ENCODE data around the gene SLC25A21. TPM values are rescaled to one million over a fixed set of nuclear protein-coding genes. Genes with fewer than 3 reads are reported as not detected.
A peak's percentile ranks its signal among the peaks of the same experiment; 100 is the strongest.

The SLC25A21 gene
- total RNA-seq, 2 donors from 2014 or later: 0.14 to 0.64 TPM

GRCh38 chr14:36672095-36672494, 500.3 kb downstream of the SLC25A21 start:
- ATAC-seq (no peak), DNase-seq (no peak)
- intact Hi-C loops (cut with DNase I, micrococcal nuclease): no loop called here

- no peak for ATAC-seq
- no peak for DNase-seq
- intact Hi-C loops (cut with DNase I, micrococcal nuclease): no loop called here
These were observed 501.3 kb downstream of the SLC25A21 start for GRCh38 chr14:36671149-36671548.

- ATAC-seq (no peak), DNase-seq (no peak)
- intact Hi-C loops (cut with DNase I, micrococcal nuclease): no loop called here
These were observed 504.7 kb downstream of the SLC25A21 start for GRCh38 chr14:36667679-36668078.

GRCh38 chr14:36666416-36667206, 505.8 kb downstream of the SLC25A21 start:
- DNase-seq (no peak), ATAC-seq (no peak)
- intact Hi-C loops (cut with DNase I, micrococcal nuclease): no loop called here

GRCh38 chr14:36665887-36666415, 506.5 kb downstream of the SLC25A21 start:
- no peak for ATAC-seq
- no peak for DNase-seq
- intact Hi-C loops (cut with DNase I, micrococcal nuclease): no loop called here

- no peak for ATAC-seq
- DNase-seq: no peak
- intact Hi-C loops (cut with DNase I, micrococcal nuclease): no loop called here
These were observed 507.8 kb downstream of the SLC25A21 start for GRCh38 chr14:36664322-36665193.

GRCh38 chr14:36663404-36664321, 508.7 kb downstream of the SLC25A21 start:
- DNase-seq (no peak), ATAC-seq (no peak)

GRCh38 chr14:36662543-36663403, 509.6 kb downstream of the SLC25A21 start:
- DNase-seq (no peak), ATAC-seq (peak; percentile 8)
- intact Hi-C loops (cut with DNase I, micrococcal nuclease): no loop called here

More at GRCh38 chr14:36663404-36664321, 508.7 kb downstream of the SLC25A21 start:
- intact Hi-C loops (cut with DNase I, micrococcal nuclease): no loop called here

GRCh38 chr14:36662258-36662542, 510.2 kb downstream of the SLC25A21 start:
- DNase-seq: no peak
- intact Hi-C loops (cut with DNase I, micrococcal nuclease): no loop called here
- no peak for ATAC-seq

GRCh38 chr14:36661506-36662257, 510.7 kb downstream of the SLC25A21 start, which contains the start of gene PAX9:
Gene PAX9, plus strand, starts transcription at chr14:36661860. Its CDS starts 230 bp downstream, at chr14:36662090.
- DNase-seq (peak; percentile 83 to 90), ATAC-seq (peak; percentile 98)
- intact Hi-C loops (cut with DNase I, micrococcal nuclease): no loop called here

- intact Hi-C loops (cut with DNase I, micrococcal nuclease): no loop called here
- DNase-seq: no peak
- peak; percentile 29 for ATAC-seq
These were observed 511.5 kb downstream of the SLC25A21 start for GRCh38 chr14:36660736-36661505.

- DNase-seq: no peak
- intact Hi-C loops (cut with DNase I, micrococcal nuclease): no loop called here
- ATAC-seq: no peak
These were observed 512.3 kb downstream of the SLC25A21 start for GRCh38 chr14:36659822-36660735.

GRCh38 chr14:36659010-36659821, 513.2 kb downstream of the SLC25A21 start:
- ATAC-seq (no peak), DNase-seq (no peak)
- intact Hi-C loops (cut with DNase I, micrococcal nuclease): no loop called here

- intact Hi-C loops (cut with DNase I, micrococcal nuclease): no loop called here
These were observed 514.0 kb downstream of the SLC25A21 start for GRCh38 chr14:36658123-36659009.

More at GRCh38 chr14:36658123-36659009, 514.0 kb downstream of the SLC25A21 start:
- no peak for DNase-seq
- no peak for ATAC-seq

All from left colon (tissue), 2 donors.